CD14-positive monocyte (primary cell): ENCODE data around the gene IL21R. TPM values are rescaled to one million over a fixed set of nuclear protein-coding genes. Genes with fewer than 3 reads are reported as not detected.

ENCODE experiments used
- DNase-seq, 3 donors: peaks; one replicate each; pipeline ENCODE4 v3.0.0-alpha.2; 2011 to 2022
- H2AFZ ChIP-seq: 2 replicates; pipeline ENCODE4 v1.6.0; 2012; ENCODE audit warnings: mild to moderate bottlenecking, low read depth, low read length, inconsistent platforms; ENCODE audit not compliant: insufficient read depth, poor library complexity, severe bottlenecking
- H3K27ac ChIP-seq, 2 donors: 1 replicate in 1 of 2; 2 replicates in 1 of 2; pipeline ENCODE4 v1.5.1; 2012 to 2013; ENCODE audit warnings: low read length in 2 of 2, control low read depth in 1 of 2, inconsistent platforms in 1 of 2, low read depth in 1 of 2, mild to moderate bottlenecking in 1 of 2
- H3K27me3 ChIP-seq, 2 donors: one replicate each; pipeline versions ENCODE4 v1.6.0 to v1.6.1; 2011 to 2013; ENCODE audit warnings: low read length in 2 of 2; ENCODE audit not compliant: control insufficient read depth in 2 of 2, insufficient read depth in 2 of 2
- H3K36me3 ChIP-seq, 2 donors: replicated peaks in 1 of 2; 1 replicate in 1 of 2; 2 replicates in 1 of 2; pipeline versions ENCODE4 v1.5.1 to v1.6.1; 2012 to 2013; ENCODE audit warnings: low read length in 2 of 2, control low read depth in 1 of 2, inconsistent platforms in 1 of 2, mild to moderate bottlenecking in 1 of 2; ENCODE audit not compliant: insufficient read depth in 2 of 2, control insufficient read depth in 1 of 2
- H3K4me1 ChIP-seq, 2 donors: 1 replicate in 1 of 2; 2 replicates in 1 of 2; pipeline versions ENCODE4 v1.5.1 to v1.6.1; 2012 to 2013; ENCODE audit warnings: low read length in 2 of 2, control low read depth in 1 of 2, inconsistent platforms in 1 of 2, mild to moderate bottlenecking in 1 of 2, moderate library complexity in 1 of 2; ENCODE audit not compliant: insufficient read depth in 2 of 2, control insufficient read depth in 1 of 2
- H3K4me2 ChIP-seq: replicated peaks from 2 replicates; pipeline ENCODE3; 2012; ENCODE audit warnings: low read length, moderate library complexity, mild to moderate bottlenecking; ENCODE audit not compliant: poor library complexity, severe bottlenecking; ENCODE audit errors: extremely low read depth
- H3K4me3 ChIP-seq, 3 experiments: fragments of 200-600 bp in 1 of 3; sonication (generic) in 1 of 3; replicated peaks in 1 of 3; 1 replicate in 2 of 3; 2 replicates in 1 of 3; pipeline ENCODE4 v1.5.1; 2011 to 2013; ENCODE audit warnings: low read length in 3 of 3, mild to moderate bottlenecking in 3 of 3, control low read depth in 2 of 3, low read depth in 2 of 3, inconsistent platforms in 1 of 3, moderate library complexity in 1 of 3
- H3K79me2 ChIP-seq: 2 replicates; pipeline ENCODE4 v1.6.0; 2012; ENCODE audit warnings: mild to moderate bottlenecking, control low read depth, inconsistent platforms, low read length, moderate library complexity; ENCODE audit not compliant: insufficient read depth
- H3K9ac ChIP-seq: 2 replicates; pipeline ENCODE4 v1.6.0; 2017; ENCODE audit warnings: low read length, mild to moderate bottlenecking; ENCODE audit not compliant: insufficient read depth, poor library complexity, severe bottlenecking
- H3K9me3 ChIP-seq, 2 donors: replicated peaks in 1 of 2; 1 replicate in 1 of 2; 2 replicates in 1 of 2; pipeline versions ENCODE4 v1.5.1 to v1.6.1; 2012 to 2013; ENCODE audit warnings: low read length in 2 of 2, control low read depth in 1 of 2; ENCODE audit not compliant: control insufficient read depth in 1 of 2, insufficient read depth in 1 of 2
- H4K20me1 ChIP-seq: 2 replicates; pipeline ENCODE4 v1.6.0; 2012; ENCODE audit warnings: mild to moderate bottlenecking, low read length, control low read depth, moderate library complexity; ENCODE audit not compliant: insufficient read depth
- H3K27ac Mint-ChIP-seq, 7 donors: one replicate each; pipeline ENCODE4 v1.8.0; 2020; ENCODE audit warnings: mild to moderate bottlenecking in 7 of 7, mixed read lengths in 7 of 7, moderate library complexity in 6 of 7, inconsistent platforms in 2 of 7
- H3K27me3 Mint-ChIP-seq, 3 donors: one replicate each; pipeline ENCODE4 v1.8.0; 2021 to 2022; ENCODE audit warnings: low read depth in 3 of 3, mild to moderate bottlenecking in 3 of 3, mixed read lengths in 3 of 3, moderate library complexity in 3 of 3, inconsistent platforms in 1 of 3
- H3K36me3 Mint-ChIP-seq, 2 donors: one replicate each; pipeline ENCODE4 v1.8.0; 2020; ENCODE audit warnings: mixed read lengths in 2 of 2, inconsistent platforms in 1 of 2, mild to moderate bottlenecking in 1 of 2
- H3K4me1 Mint-ChIP-seq: one replicate; pipeline ENCODE4 v1.8.0; 2020; ENCODE audit warnings: mild to moderate bottlenecking, mixed read lengths
- H3K4me3 Mint-ChIP-seq, 2 donors: one replicate each; pipeline ENCODE4 v1.8.0; 2020; ENCODE audit warnings: mild to moderate bottlenecking in 2 of 2, mixed read lengths in 2 of 2, moderate library complexity in 1 of 2
- H3K9me3 Mint-ChIP-seq, 7 donors: one replicate each; pipeline ENCODE4 v1.8.0; 2020 to 2022; ENCODE audit warnings: mixed read lengths in 7 of 7, mild to moderate bottlenecking in 6 of 7, moderate library complexity in 6 of 7, inconsistent platforms in 2 of 7
- CTCF ChIP-seq: fragments of 200-600 bp; IDR thresholded peaks from one replicate; pipeline ENCODE4 v1.8.0; 2022; ENCODE audit warnings: antibody characterized with exemption, mild to moderate bottlenecking
- WGBS: methylation state at CpG from one replicate; pipeline ENCODE4 v1.1.5; 2013; ENCODE audit warnings: missing lambda C conversion rate; ENCODE audit not compliant: insufficient coverage; 5-methylcytosine and 5-hydroxymethylcytosine counted together
- intact Hi-C, 2 donors: fragments of 100-400 bp; cut with micrococcal nuclease; formaldehyde crosslinking; loops; one replicate each; pipeline versions ENCODE4 v1.15.0 to v1.15.1; 2023
- polyA plus RNA-seq, 3 donors: library from polyadenylated mRNA; depleted of rRNA in 1 of 3; unstranded in 2 of 3; stranded (reverse) in 1 of 3; fragments of 300-500 nt in 2 of 3; fragments of >200 nt in 1 of 3; fragmentation: Illumina TruSeq in 2 of 3; gene quantifications; 1 replicate in 2 of 3; 2 replicates in 1 of 3; pipeline ENCODE4 v1.2.3, GENCODE V29; 2012 to 2021

The IL21R gene
- polyA plus RNA-seq, 3 donors: 1.0 to 1.7 (median 1.4) TPM

GRCh38 chr16:27441276-27441675, 39.3 kb downstream of the IL21R start:
- TF ChIP-seq CTCF: no peak
- Mint-ChIP-seq H3K4me1 (no peaks in the 10 kb centered on the region), H3K36me3 (peaks cover 8 to 12% of the 10 kb centered on the region in 2 donors), H3K27ac (no peak overlapping the region), H3K9me3 (peaks cover 5 to 16% (median 12%) of the 10 kb centered on the region in 7 donors), H3K4me3 (no peak overlapping the region), H3K27me3 (peaks cover 1 to 6% (median 4%) of the 10 kb centered on the region in 3 donors)
- Histone ChIP-seq H3K79me2 (no peaks in the 10 kb centered on the region), H4K20me1 (no peaks in the 10 kb centered on the region), H3K4me3 (no peak overlapping the region), H3K27me3 (no peaks in the 10 kb centered on the region), H3K36me3 (peaks cover 0 to 8% of the 10 kb centered on the region in 2 donors), H3K4me2 (no peak overlapping the region), H3K27ac (no peak overlapping the region), H3K9ac (no peak overlapping the region), H3K4me1 (no peaks in the 10 kb centered on the region), H2AFZ (no peak overlapping the region), H3K9me3 (peaks cover 14% of the 10 kb centered on the region in 2 donors)
- DNase-seq: no peak
- 100% methylated on average over 5 of the region's 5 CpGs for WGBS
- intact Hi-C loops: no loop called here

- peaks cover 8 to 12% of the 10 kb centered on the region in 2 donors for H3K36me3 Mint-ChIP-seq
- no peak overlapping the region for H3K9ac ChIP-seq
- H3K27me3 Mint-ChIP-seq: peaks cover 1 to 4% (median 3%) of the 10 kb centered on the region in 3 donors
- DNase-seq: no peak
- H4K20me1 ChIP-seq: no peaks in the 10 kb centered on the region
- H3K4me3 Mint-ChIP-seq: no peak overlapping the region
- H3K27me3 ChIP-seq: no peaks in the 10 kb centered on the region
- H3K27ac ChIP-seq: no peak overlapping the region
- no peaks in the 10 kb centered on the region for H3K4me1 ChIP-seq
- no peak for TF ChIP-seq CTCF
- H3K9me3 ChIP-seq: peaks cover 14 to 15% of the 10 kb centered on the region in 2 donors
- no peak overlapping the region for H2AFZ ChIP-seq
- H3K4me3 ChIP-seq: no peak overlapping the region
- H3K4me2 ChIP-seq: no peak overlapping the region
- H3K27ac Mint-ChIP-seq: no peak overlapping the region
- H3K36me3 ChIP-seq: peaks cover 0 to 8% of the 10 kb centered on the region in 2 donors
- peaks cover 9 to 20% (median 15%) of the 10 kb centered on the region in 7 donors for H3K9me3 Mint-ChIP-seq
- intact Hi-C loops: no loop called here
- no peaks in the 10 kb centered on the region for H3K79me2 ChIP-seq
- H3K4me1 Mint-ChIP-seq: no peaks in the 10 kb centered on the region
- WGBS: 97% methylated on average over 4 of the region's 8 CpGs
Measured at GRCh38 chr16:27441998-27442397, 40.0 kb downstream of the IL21R start.
